Measurements from ENCODE around the gene EXOC4.

DNA sequence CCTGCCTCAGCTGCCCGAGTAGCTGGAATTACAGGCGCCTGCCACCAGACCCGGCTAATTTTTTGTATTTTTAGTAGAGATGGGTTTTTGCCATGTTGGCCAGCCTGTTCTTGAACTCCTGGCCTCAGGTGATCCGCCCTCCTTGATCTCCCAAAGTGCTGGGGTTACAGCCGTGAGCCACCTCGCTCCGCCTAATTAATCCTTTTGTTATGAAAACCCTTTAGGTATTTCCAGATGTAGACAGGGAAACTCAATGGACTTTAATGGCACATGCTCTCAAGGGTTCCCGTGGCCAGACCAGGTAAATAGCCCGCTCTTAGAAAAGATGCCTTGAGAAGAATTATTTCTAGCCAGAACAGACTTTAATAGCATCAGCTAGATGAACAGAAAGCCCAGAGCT lies 19.7 kb upstream of the EXOC4 start:
- no peak for TF ChIP-seq CTCF (IDR thresholded peaks at IDR 0.05)
- TF ChIP-seq POLR2A (IDR thresholded peaks at IDR 0.05; ENCODE audit: low read depth), result no peak
- TF ChIP-seq POLR2AphosphoS5 (IDR thresholded peaks at IDR 0.05), result no peak
